DOHH2 (cell line): ENCODE results near the gene CACNA2D3.

ENCODE experiments used
- H3F3A ChIP-seq: fragments of 200-600 bp; sonication (generic), shearing (Covaris generic); 2 replicates; pipeline ENCODE4 v1.6.0; 2016; ENCODE audit warnings: antibody characterized with exemption, mild to moderate bottlenecking; ENCODE audit not compliant: control insufficient read depth, insufficient read depth
- H3K27ac ChIP-seq: fragments of 200-600 bp; sonication (generic); 2 replicates; pipeline ENCODE4 v1.5.1; 2014; ENCODE audit warnings: low read depth, mild to moderate bottlenecking, low read length, moderate library complexity
- H3K27me3 ChIP-seq: fragments of 200-600 bp; sonication (generic); 2 replicates; pipeline ENCODE4 v1.6.1; 2014; ENCODE audit warnings: mild to moderate bottlenecking, low read length, mixed read lengths; ENCODE audit not compliant: control insufficient read depth
- H3K36me3 ChIP-seq: fragments of 200-600 bp; sonication (generic); 2 replicates; pipeline ENCODE4 v1.6.1; 2014; ENCODE audit warnings: mild to moderate bottlenecking, low read length, moderate library complexity, mixed read lengths; ENCODE audit not compliant: control insufficient read depth
- H3K4me1 ChIP-seq: fragments of 200-600 bp; sonication (generic); 2 replicates; pipeline ENCODE4 v1.6.1; 2014; ENCODE audit warnings: mild to moderate bottlenecking, low read length, mixed read lengths; ENCODE audit not compliant: control insufficient read depth
- H3K4me2 ChIP-seq: fragments of 200-600 bp; sonication (generic); 2 replicates; pipeline ENCODE4 v1.6.0; 2014; ENCODE audit warnings: mild to moderate bottlenecking, low read length, moderate library complexity
- H3K4me3 ChIP-seq: fragments of 200-600 bp; sonication (generic); 2 replicates; pipeline ENCODE4 v1.5.1; 2014; ENCODE audit warnings: mild to moderate bottlenecking, low read length, mixed read lengths
- H3K79me2 ChIP-seq: fragments of 200-600 bp; sonication (generic); 2 replicates; pipeline ENCODE4 v1.6.1; 2014; ENCODE audit warnings: mild to moderate bottlenecking, low read length, mixed read lengths; ENCODE audit not compliant: control insufficient read depth
- H3K9me2 ChIP-seq: fragments of 200-600 bp; sonication (generic); replicated peaks from 2 replicates; pipeline ENCODE4 v1.6.1; 2014; ENCODE audit warnings: mild to moderate bottlenecking, low read length, mixed read lengths; ENCODE audit not compliant: control insufficient read depth
- H3K9me3 ChIP-seq: fragments of 200-600 bp; sonication (generic); 2 replicates; pipeline ENCODE4 v1.6.1; 2014; ENCODE audit warnings: antibody characterized with exemption, low read length, mixed read lengths; ENCODE audit not compliant: control insufficient read depth, insufficient read depth
- H4K20me1 ChIP-seq: fragments of 200-600 bp; sonication (generic); 2 replicates; pipeline ENCODE4 v1.6.0; 2014; ENCODE audit warnings: low read depth, mild to moderate bottlenecking, antibody characterized with exemption, low read length, moderate library complexity; ENCODE audit not compliant: control insufficient read depth, insufficient read depth
- CTCF ChIP-seq: fragments of 200-600 bp; sonication (generic); IDR thresholded peaks from one replicate; pipeline ENCODE4 v1.5.1; 2014; ENCODE audit warnings: antibody characterized with exemption, mild to moderate bottlenecking, low read depth, low read length; ENCODE audit not compliant: poor library complexity, severe bottlenecking
- EZH2phosphoT487 ChIP-seq: fragments of 200-600 bp; sonication (generic); IDR thresholded peaks from 2 replicates; pipeline ENCODE4 v1.6.1; 2017; ENCODE audit warnings: borderline replicate concordance, mild to moderate bottlenecking, antibody characterized with exemption, low read length, moderate library complexity, mixed read lengths

CACNA2D3 gene

DNA sequence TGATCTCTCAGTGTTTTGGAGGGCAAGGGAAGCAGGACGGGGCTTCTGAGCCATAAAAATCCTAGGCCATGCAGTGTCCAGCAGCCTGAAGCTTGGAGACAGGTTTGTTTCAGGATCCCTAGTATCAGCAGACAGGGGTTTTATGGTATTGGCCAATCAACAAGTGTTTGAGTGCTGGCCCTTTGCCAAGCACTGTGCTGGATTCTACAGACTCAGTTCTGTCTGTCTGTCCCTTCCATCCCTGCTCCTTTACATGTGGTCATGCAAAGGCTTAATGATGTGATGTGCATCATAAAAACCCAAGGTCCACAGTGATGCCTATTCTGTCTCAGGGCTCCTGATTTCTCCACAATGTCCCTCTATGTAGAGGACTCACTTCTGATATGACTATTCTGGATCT lies 621.4 kb downstream of the CACNA2D3 start:
- Histone ChIP-seq H4K20me1 (no peaks in the 10 kb centered on the region), H3K4me3 (no peak overlapping the region), H3K27ac (no peak overlapping the region), H3K9me3 (no peaks in the 10 kb centered on the region), H3K9me2 (no peaks in the 10 kb centered on the region), H3K36me3 (no peaks in the 10 kb centered on the region), H3K4me2 (no peak overlapping the region), H3K79me2 (no peaks in the 10 kb centered on the region), H3K4me1 (no peaks in the 10 kb centered on the region), H3K27me3 (no peaks in the 10 kb centered on the region), H3F3A (no peaks in the 10 kb centered on the region)
- TF ChIP-seq EZH2phosphoT487 = no peak
- no peak for TF ChIP-seq CTCF

GRCh38 chr3:54744291-54744690 lies 621.9 kb downstream of the CACNA2D3 start:
- no peak for TF ChIP-seq EZH2phosphoT487
- TF ChIP-seq CTCF = no peak
- Histone ChIP-seq H3K27me3 (no peaks in the 10 kb centered on the region), H3K4me2 (no peak overlapping the region), H3K4me1 (no peaks in the 10 kb centered on the region), H3K9me2 (no peaks in the 10 kb centered on the region), H3F3A (no peaks in the 10 kb centered on the region), H3K36me3 (no peaks in the 10 kb centered on the region), H3K4me3 (no peak overlapping the region), H3K79me2 (no peaks in the 10 kb centered on the region), H4K20me1 (no peaks in the 10 kb centered on the region), H3K27ac (no peak overlapping the region), H3K9me3 (no peaks in the 10 kb centered on the region)

DNA sequence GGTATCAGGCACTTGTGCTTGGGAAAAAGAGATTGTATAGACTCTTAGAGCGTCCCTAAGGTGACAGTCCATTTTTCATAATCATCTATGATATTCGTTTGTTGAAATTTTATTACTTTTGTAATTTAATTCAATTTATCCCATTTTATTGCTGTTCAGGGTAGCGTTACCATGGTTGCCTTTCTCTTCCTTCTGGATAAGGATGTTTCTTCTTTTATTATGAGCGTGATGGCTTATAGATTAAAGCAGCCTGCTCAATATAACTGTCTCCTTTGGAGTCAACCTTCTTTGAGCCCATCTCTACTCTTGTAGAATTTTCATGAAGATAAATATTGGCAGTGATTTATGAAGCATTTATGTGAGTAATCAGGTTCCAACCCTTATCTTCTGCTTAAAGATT lies 623.5 kb downstream of the CACNA2D3 start:
- H3K9me3 ChIP-seq = no peaks in the 10 kb centered on the region
- no peaks in the 10 kb centered on the region for H3F3A ChIP-seq
- TF ChIP-seq EZH2phosphoT487 (no peak), CTCF (no peak)
- no peak overlapping the region for H3K4me2 ChIP-seq
- H3K36me3 ChIP-seq = no peaks in the 10 kb centered on the region
- no peaks in the 10 kb centered on the region for H3K9me2 ChIP-seq
- H3K4me1 ChIP-seq = no peaks in the 10 kb centered on the region
- H3K27me3 ChIP-seq = no peaks in the 10 kb centered on the region
- no peaks in the 10 kb centered on the region for H4K20me1 ChIP-seq
- no peak overlapping the region for H3K4me3 ChIP-seq
- no peaks in the 10 kb centered on the region for H3K79me2 ChIP-seq
- H3K27ac ChIP-seq = no peak overlapping the region

DNA sequence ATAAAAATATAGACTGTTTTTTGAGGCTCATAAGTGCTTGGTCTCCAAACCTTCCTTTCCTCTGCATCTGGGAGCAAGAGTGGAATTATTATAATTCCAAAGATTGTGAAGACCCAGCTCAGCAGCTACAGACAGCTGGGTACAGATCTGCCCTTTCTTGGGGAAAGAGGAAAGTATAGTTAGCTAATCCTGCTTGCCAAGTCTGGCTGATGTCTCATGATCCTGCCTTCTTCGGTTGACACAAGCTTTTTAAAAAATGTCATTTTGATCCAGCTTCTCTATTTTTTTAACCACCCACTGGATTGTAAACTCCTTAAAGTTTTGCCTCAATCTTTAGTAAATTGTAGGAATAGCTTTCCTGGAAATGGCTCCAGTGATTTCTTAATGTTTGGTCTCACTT lies 624.4 kb downstream of the CACNA2D3 start:
- no peak overlapping the region for H3K4me2 ChIP-seq
- no peak overlapping the region for H3K4me3 ChIP-seq
- H3K36me3 ChIP-seq = no peaks in the 10 kb centered on the region
- H4K20me1 ChIP-seq = no peaks in the 10 kb centered on the region
- H3K4me1 ChIP-seq = no peaks in the 10 kb centered on the region
- H3K9me3 ChIP-seq = no peaks in the 10 kb centered on the region
- no peaks in the 10 kb centered on the region for H3K27me3 ChIP-seq
- no peak for TF ChIP-seq CTCF
- no peak for TF ChIP-seq EZH2phosphoT487
- no peaks in the 10 kb centered on the region for H3K79me2 ChIP-seq
- H3K27ac ChIP-seq = no peak overlapping the region
- H3K9me2 ChIP-seq = no peaks in the 10 kb centered on the region
- no peaks in the 10 kb centered on the region for H3F3A ChIP-seq
